Measurements from ENCODE around the gene ATOH1. TPM values are rescaled to one million over a fixed set of nuclear protein-coding genes. Genes with fewer than 3 reads are reported as not detected.

The ATOH1 gene
- total and polyA plus RNA-seq, 2 of the 4 experiments (the other 2 are of a cell fraction): not detected

DNA sequence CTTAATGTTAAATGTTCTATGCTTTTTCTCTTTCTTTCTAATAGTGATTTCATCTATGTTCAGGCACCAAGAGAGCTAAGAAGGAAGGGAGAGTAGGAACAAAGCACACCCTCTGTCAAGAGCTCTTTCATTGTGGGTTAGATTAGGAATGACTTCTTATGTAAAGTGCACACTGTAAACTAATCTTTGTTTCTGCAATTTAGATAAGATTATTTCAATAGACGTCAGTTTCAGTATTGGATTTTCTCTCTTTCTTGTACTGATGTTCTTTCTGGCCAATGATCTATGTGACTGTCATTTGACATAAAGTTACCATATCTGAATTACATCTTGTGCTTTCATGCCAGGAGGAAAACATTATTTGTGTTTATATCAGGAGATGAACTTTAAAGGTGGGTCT is 48.2 kb downstream of the ATOH1 start:
- intact Hi-C loops (cut with micrococcal nuclease): no loop called here
- POLR2A ChIA-PET (ENCODE audit: unreplicated experiment): no interaction called here

More for the DNA sequence above, 48.2 kb downstream of the ATOH1 start:
- TF ChIP-seq FOS (IDR thresholded peaks at IDR 0.05; ENCODE audit: low read depth, low read length) (no peak), CHD1 (IDR thresholded peaks at IDR 0.05; ENCODE audit: low read depth, low read length) (no peak), NFE2L2 (IDR thresholded peaks at IDR 0.05; ENCODE audit: low read depth, low read length) (no peak), POLR2A (IDR thresholded peaks at IDR 0.05; ENCODE audit: low read depth, low read length) (no peak), BHLHE40 (IDR thresholded peaks at IDR 0.05; ENCODE audit: low read depth, low read length) (no peak), MXI1 (IDR thresholded peaks at IDR 0.05; ENCODE audit: borderline replicate concordance, low read depth, low read length) (no peak), SMC3 (IDR thresholded peaks at IDR 0.05; ENCODE audit: low read depth, low read length) (no peak)
- H2AFZ ChIP-seq (replicated peaks; ENCODE audit: low read length, poor library complexity): no peak overlapping the region
- WGBS, 2 experiments (ENCODE audit: extremely low coverage in 2 of 2, insufficient read length in 1 of 2): no CpG with 5 or more reads among the region's 1 CpG
- dilution Hi-C loops (cut with HindIII; ENCODE audit: low sequenced_read_pairs, unreplicated experiment): no loop called here
- no peaks in the 10 kb centered on the region for H3K9me1 ChIP-seq (ENCODE audit: insufficient read depth, low read length)
- no peaks in the 10 kb centered on the region for H3K9me3 ChIP-seq (ENCODE audit: control insufficient read depth, insufficient read depth, low read length)
- no peak overlapping the region for H3K4me2 ChIP-seq (ENCODE audit: low read depth, low read length)
- no peaks in the 10 kb centered on the region for H3K27me3 ChIP-seq (ENCODE audit: control insufficient read depth, insufficient read depth, low read length)
- no peak overlapping the region for H4K8ac ChIP-seq (ENCODE audit: low read depth in 2 of 2, low read length in 2 of 2)
- no peak overlapping the region for H3K56ac ChIP-seq (ENCODE audit: extremely low read depth, insufficient read depth, low read length)
- no peak overlapping the region for H3K27ac ChIP-seq (ENCODE audit: insufficient read depth, low read length)
- no peak overlapping the region for H3K18ac ChIP-seq (ENCODE audit: low read depth, low read length)
- ATAC-seq (ENCODE audit: low read depth): no peak
- no peak overlapping the region for H4K5ac ChIP-seq (ENCODE audit: low read depth, low read length)
- no peak overlapping the region for H2BK20ac ChIP-seq (ENCODE audit: low read depth, low read length)
- no peak overlapping the region for H2AK5ac ChIP-seq (ENCODE audit: low read depth, low read length)
- H3K36me3 ChIP-seq (ENCODE audit: control insufficient read depth, insufficient read depth, low read length): no peaks in the 10 kb centered on the region
- no peak overlapping the region for H2AK9ac ChIP-seq (replicated peaks; ENCODE audit: low read depth, low read length, poor library complexity)
- BruUV-seq (replicated peaks): no TSS peak
- H4K20me1 ChIP-seq (ENCODE audit: insufficient read depth, low read length): no peaks in the 10 kb centered on the region
- H3K4me3 ChIP-seq (ENCODE audit: insufficient read depth, low read depth, low read length): no peak overlapping the region
- DNase-seq: no peak
- no peaks in the 10 kb centered on the region for H3K79me1 ChIP-seq (ENCODE audit: low read depth in 1 of 2, low read length in 2 of 2)
- no peak overlapping the region for H3K14ac ChIP-seq (replicated peaks; ENCODE audit: low read depth, low read length)
- no peaks in the 10 kb centered on the region for H3K4me1 ChIP-seq (ENCODE audit: control insufficient read depth, insufficient read depth, low read length)
- H4K91ac ChIP-seq (ENCODE audit: insufficient read depth, low read depth, low read length): no peak overlapping the region
- H3K9ac ChIP-seq (ENCODE audit: low read depth, low read length): no peak overlapping the region
- CTCF ChIA-PET: no interaction called here
- no peak overlapping the region for H2BK120ac ChIP-seq (ENCODE audit: low read depth, low read length)
- no peak overlapping the region for H3K4ac ChIP-seq (ENCODE audit: low read depth, low read length)
- H2BK15ac ChIP-seq (ENCODE audit: low read depth, low read length): no peak overlapping the region
- H2BK5ac ChIP-seq (ENCODE audit: low read depth, low read length, poor library complexity, severe bottlenecking): no peak overlapping the region
- H3K23ac ChIP-seq (ENCODE audit: low read depth, low read length): no peak overlapping the region
- in situ Hi-C loops (cut with MboI; ENCODE audit: low sequenced_read_pairs): no loop called here

Data from IMR-90 (cell line).